ENCODE data around the gene FOCAD.

Gene FOCAD

GRCh38 chr9:20694248-20694647, 10.2 kb downstream of the FOCAD start (continued):
- TF ChIP-seq PRDM2 (tag by site-specific recombination; IDR thresholded peaks at IDR 0.05; ENCODE audit: borderline replicate concordance) (no peak), ZBTB44 (tag by site-specific recombination; IDR thresholded peaks at IDR 0.05) (no peak), ZBTB48 (tag by site-specific recombination; IDR thresholded peaks at IDR 0.05) (no peak), ZNF292 (tag by site-specific recombination; IDR thresholded peaks at IDR 0.05; ENCODE audit: borderline replicate concordance, low read depth) (no peak), ZNF398 (tag by site-specific recombination; IDR thresholded peaks at IDR 0.05) (no peak), ZNF221 (tag by site-specific recombination; IDR thresholded peaks at IDR 0.05; ENCODE audit: borderline replicate concordance) (no peak), ZNF830 (tag by site-specific recombination; IDR thresholded peaks at IDR 0.05; ENCODE audit: low read depth) (no peak), ZNF302 (tag by site-specific recombination; IDR thresholded peaks at IDR 0.05; ENCODE audit: low read depth) (no peak)

GRCh38 chr9:20697021-20697719, 13.1 kb downstream of the FOCAD start:
- ChIA-PET POLR2A (interaction anchor here (1.0 to 1.9 kb wide), 2 partner anchors 13 kb away, joined by 5 read pairs; partner anchors contain the start of gene FOCAD), CTCF (interaction anchor here (0.9 kb wide), 1 partner anchor 13 kb away, joined by 3 read pairs; the partner anchor contains the start of gene FOCAD)
- no peak overlapping the region for H3K4me3 ChIP-seq (ENCODE audit: low read depth, low read length)
- H3K9me3 ChIP-seq (ENCODE audit: control insufficient read depth, insufficient read depth, low read depth, low read length), result no peaks in the 10 kb centered on the region
- no peak overlapping the region for H3K27ac ChIP-seq (ENCODE audit: extremely low read depth, low read depth, low read length)
- no peaks in the 10 kb centered on the region for H3K36me3 ChIP-seq (ENCODE audit: control insufficient read depth in 2 of 2, insufficient read depth in 1 of 2, low read length in 2 of 2)
- peaks cover 11% of the 10 kb centered on the region; the same call in 1 of the 2 replicates for H3K4me1 ChIP-seq (ENCODE audit: control insufficient read depth, insufficient read depth, low read length)
- no peak for TF ChIP-seq ZNF843 (tag by site-specific recombination; IDR thresholded peaks at IDR 0.05)
- TF ChIP-seq BCL11B (tag by site-specific recombination; IDR thresholded peaks at IDR 0.05; ENCODE audit: low read depth), result no peak
- TF ChIP-seq ZNF311 (tag by site-specific recombination; IDR thresholded peaks at IDR 0.05; ENCODE audit: borderline replicate concordance), result no peak
- TF ChIP-seq ZNF169 (tag by site-specific recombination; IDR thresholded peaks at IDR 0.05), result no peak
- no peak for TF ChIP-seq ZNF280C (tag by site-specific recombination; IDR thresholded peaks at IDR 0.05)
- no peak for TF ChIP-seq ZNF391 (tag by site-specific recombination; IDR thresholded peaks at IDR 0.05; ENCODE audit: borderline replicate concordance, low read depth)
- TF ChIP-seq IKZF3 (tag by site-specific recombination; IDR thresholded peaks at IDR 0.05), result no peak
- no peak for TF ChIP-seq ZNF660 (tag by site-specific recombination; IDR thresholded peaks at IDR 0.05)
- no peak for TF ChIP-seq ZNF654 (tag by site-specific recombination; IDR thresholded peaks at IDR 0.05; ENCODE audit: low read depth)
- no peak for TF ChIP-seq ZFHX2 (tag by site-specific recombination; conservative IDR thresholded peaks at IDR 0.05)
- TF ChIP-seq ZNF514 (tag by site-specific recombination; IDR thresholded peaks at IDR 0.05), result no peak
- TF ChIP-seq GFI1B (tag by site-specific recombination; IDR thresholded peaks at IDR 0.05), result no peak
- no peak for TF ChIP-seq CTCF (tag by site-specific recombination; IDR thresholded peaks at IDR 0.05)

Measured in HEK293 (cell line).